ENCODE measurements around the gene GDF7. TPM values are rescaled to one million over a fixed set of nuclear protein-coding genes. Genes with fewer than 3 reads are reported as not detected.

The GDF7 gene
- polyA plus RNA-seq, 3 donors = not detected

DNA sequence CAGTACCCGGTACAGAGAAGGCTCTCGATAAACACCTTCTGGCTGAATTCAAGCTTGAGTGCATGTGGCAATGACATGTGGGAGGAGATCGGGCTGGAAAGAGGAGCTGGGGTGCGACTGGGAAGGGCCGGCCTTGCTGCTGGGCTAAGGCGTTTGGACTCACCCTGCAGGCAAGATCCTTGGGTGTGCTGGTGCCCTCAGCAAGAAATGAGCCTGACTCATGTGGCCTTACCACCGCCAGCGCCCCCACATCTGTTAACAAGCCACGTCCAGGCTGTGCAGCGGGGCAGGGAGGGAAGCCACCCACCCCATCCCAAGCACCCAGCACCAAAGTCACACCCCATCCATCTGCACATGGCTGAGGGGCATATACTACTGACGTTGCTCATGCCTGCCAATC, 17.4 kb upstream of the GDF7 start:
- peaks cover 49% of the 10 kb centered on the region for H3K4me1 Mint-ChIP-seq

DNA sequence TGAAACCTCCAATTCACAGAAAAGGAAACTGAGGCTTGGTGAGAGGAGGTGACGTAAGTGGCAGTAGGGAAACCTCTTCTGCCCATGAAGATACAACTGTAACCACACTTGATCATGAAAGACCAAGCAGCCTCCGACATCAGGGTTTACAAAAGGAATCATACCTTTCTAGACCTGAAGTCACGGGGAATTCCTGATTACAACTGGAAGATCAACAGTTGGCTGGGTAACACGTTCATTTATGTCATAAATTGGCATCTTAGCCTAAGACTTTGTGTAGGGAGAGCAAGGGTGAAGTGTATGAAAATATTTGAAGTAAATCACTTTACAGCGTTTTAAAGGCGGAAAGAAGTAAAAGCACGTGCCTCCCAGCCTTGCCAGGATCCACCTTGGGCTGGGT, 17.0 kb upstream of the GDF7 start:
- Mint-ChIP-seq H3K4me3 (peak overlapping the region; percentile 88 to 99), H3K27ac (peak overlapping the region; percentile 92 to 97 (median 95)), H3K9me3 (peaks cover 0 to 5% (median 1%) of the 10 kb centered on the region in 7 donors), H3K4me1 (peaks cover 49% of the 10 kb centered on the region), H3K36me3 (peaks cover 24 to 34% of the 10 kb centered on the region in 2 donors), H3K27me3 (ENCODE audit: low read depth in 3 of 3) (peaks cover 0 to 4% (median 3%) of the 10 kb centered on the region in 3 donors)
- Histone ChIP-seq H3K36me3 (replicated peaks in 1 of 2; ENCODE audit: control insufficient read depth in 1 of 2, insufficient read depth in 2 of 2, low read length in 2 of 2) (peaks cover 17 to 29% of the 10 kb centered on the region in 2 donors), H3K4me1 (ENCODE audit: control insufficient read depth in 1 of 2, insufficient read depth in 2 of 2, low read length in 2 of 2) (peaks cover 36 to 41% of the 10 kb centered on the region in 2 donors), H3K4me3 (replicated peaks in 1 of 3; ENCODE audit: low read depth in 2 of 3, low read length in 3 of 3) (peak overlapping the region; percentile 68 to 86 (median 80)), H4K20me1 (ENCODE audit: insufficient read depth, low read length) (peaks cover 43% of the 10 kb centered on the region), H3K27me3 (ENCODE audit: control insufficient read depth in 2 of 2, insufficient read depth in 2 of 2, low read length in 2 of 2) (no peaks in the 10 kb centered on the region), H3K4me2 (replicated peaks; ENCODE audit: extremely low read depth, low read length, poor library complexity, severe bottlenecking) (peak overlapping the region; percentile 76), H2AFZ (ENCODE audit: insufficient read depth, low read depth, low read length, poor library complexity, severe bottlenecking) (peak overlapping the region; percentile 98), H3K27ac (ENCODE audit: low read depth in 1 of 2, low read length in 2 of 2) (peak overlapping the region; percentile 63 to 97), H3K79me2 (ENCODE audit: insufficient read depth, low read length) (peaks cover 43% of the 10 kb centered on the region), H3K9me3 (replicated peaks in 1 of 2; ENCODE audit: control insufficient read depth in 1 of 2, insufficient read depth in 1 of 2, low read length in 2 of 2) (no peaks in the 10 kb centered on the region), H3K9ac (ENCODE audit: insufficient read depth, low read length, poor library complexity, severe bottlenecking) (peak overlapping the region; percentile 95)
- intact Hi-C loops (cut with micrococcal nuclease) = loop anchor here (10.0 kb wide), 2 partner anchors 745 to 765 kb away; partner anchors contain the start of gene TTC32 (in 1 of the 2)
- no peak for DNase-seq
- TF ChIP-seq, protein P1, sequence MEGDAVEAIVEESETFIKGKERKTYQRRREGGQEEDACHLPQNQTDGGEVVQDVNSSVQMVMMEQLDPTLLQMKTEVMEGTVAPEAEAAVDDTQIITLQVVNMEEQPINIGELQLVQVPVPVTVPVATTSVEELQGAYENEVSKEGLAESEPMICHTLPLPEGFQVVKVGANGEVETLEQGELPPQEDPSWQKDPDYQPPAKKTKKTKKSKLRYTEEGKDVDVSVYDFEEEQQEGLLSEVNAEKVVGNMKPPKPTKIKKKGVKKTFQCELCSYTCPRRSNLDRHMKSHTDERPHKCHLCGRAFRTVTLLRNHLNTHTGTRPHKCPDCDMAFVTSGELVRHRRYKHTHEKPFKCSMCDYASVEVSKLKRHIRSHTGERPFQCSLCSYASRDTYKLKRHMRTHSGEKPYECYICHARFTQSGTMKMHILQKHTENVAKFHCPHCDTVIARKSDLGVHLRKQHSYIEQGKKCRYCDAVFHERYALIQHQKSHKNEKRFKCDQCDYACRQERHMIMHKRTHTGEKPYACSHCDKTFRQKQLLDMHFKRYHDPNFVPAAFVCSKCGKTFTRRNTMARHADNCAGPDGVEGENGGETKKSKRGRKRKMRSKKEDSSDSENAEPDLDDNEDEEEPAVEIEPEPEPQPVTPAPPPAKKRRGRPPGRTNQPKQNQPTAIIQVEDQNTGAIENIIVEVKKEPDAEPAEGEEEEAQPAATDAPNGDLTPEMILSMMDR (IDR thresholded peaks at IDR 0.05) = no peak
- 89% methylated on average over 5 of the region's 7 CpGs for WGBS (ENCODE audit: insufficient coverage)

More for the DNA sequence above, 17.4 kb upstream of the GDF7 start:
- H3K27me3 Mint-ChIP-seq (ENCODE audit: low read depth in 3 of 3) = peaks cover 0 to 4% (median 2%) of the 10 kb centered on the region in 3 donors
- H4K20me1 ChIP-seq (ENCODE audit: insufficient read depth, low read length) = peaks cover 47% of the 10 kb centered on the region
- H3K27ac ChIP-seq (ENCODE audit: low read depth in 1 of 2, low read length in 2 of 2) = peak overlapping the region in 1 of 2 donors; percentile 22
- 97% methylated on average over 9 of the region's 11 CpGs for WGBS (ENCODE audit: insufficient coverage)
- DNase-seq = no peak
- no peak overlapping the region for H2AFZ ChIP-seq (ENCODE audit: insufficient read depth, low read depth, low read length, poor library complexity, severe bottlenecking)
- peaks cover 28 to 38% of the 10 kb centered on the region in 2 donors for H3K36me3 Mint-ChIP-seq
- H3K36me3 ChIP-seq (replicated peaks in 1 of 2; ENCODE audit: control insufficient read depth in 1 of 2, insufficient read depth in 2 of 2, low read length in 2 of 2) = peaks cover 21 to 33% of the 10 kb centered on the region in 2 donors
- TF ChIP-seq, protein P1 (IDR thresholded peaks at IDR 0.05) = no peak
- H3K9me3 ChIP-seq (replicated peaks in 1 of 2; ENCODE audit: control insufficient read depth in 1 of 2, insufficient read depth in 1 of 2, low read length in 2 of 2) = no peaks in the 10 kb centered on the region
- H3K4me2 ChIP-seq (replicated peaks; ENCODE audit: extremely low read depth, low read length, poor library complexity, severe bottlenecking) = peak overlapping the region; percentile 76
- H3K9ac ChIP-seq (ENCODE audit: insufficient read depth, low read length, poor library complexity, severe bottlenecking) = no peak overlapping the region
- peaks cover 43% of the 10 kb centered on the region for H3K79me2 ChIP-seq (ENCODE audit: insufficient read depth, low read length)
- intact Hi-C loops (cut with micrococcal nuclease) = loop anchor here in 1 of 2 donors (10.0 kb wide), 1 partner anchor 765 kb away; no protein-coding TSS in a partner anchor
- peaks cover 0 to 4% (median 1%) of the 10 kb centered on the region in 7 donors for H3K9me3 Mint-ChIP-seq
- H3K27me3 ChIP-seq (ENCODE audit: control insufficient read depth in 2 of 2, insufficient read depth in 2 of 2, low read length in 2 of 2) = no peaks in the 10 kb centered on the region
- peaks cover 34 to 40% of the 10 kb centered on the region in 2 donors for H3K4me1 ChIP-seq (ENCODE audit: control insufficient read depth in 1 of 2, insufficient read depth in 2 of 2, low read length in 2 of 2)
- H3K4me3 ChIP-seq (replicated peaks in 1 of 3; ENCODE audit: low read depth in 2 of 3, low read length in 3 of 3) = peak overlapping the region in 1 of 3 experiments; percentile 86
- H3K4me3 Mint-ChIP-seq = peak overlapping the region in 1 of 2 donors; percentile 99
- H3K27ac Mint-ChIP-seq = peak overlapping the region in 6 of 7 donors; percentile 2 to 97 (median 78)

Measured in CD14-positive monocyte (primary cell).